GM19240 (cell line): ENCODE measurements around the gene SSU72.
"Not testable (repeated sequence)": the region's sequence is repeated elsewhere in the genome, so short reads cannot be mapped to it uniquely, and the experiment has no call there.

Experiments
- DNase-seq: peaks from one replicate; pipeline ENCODE4 v3.0.0; 2011; ENCODE audit warnings: low spot score; ENCODE audit not compliant: insufficient read length

Gene SSU72

DNA sequence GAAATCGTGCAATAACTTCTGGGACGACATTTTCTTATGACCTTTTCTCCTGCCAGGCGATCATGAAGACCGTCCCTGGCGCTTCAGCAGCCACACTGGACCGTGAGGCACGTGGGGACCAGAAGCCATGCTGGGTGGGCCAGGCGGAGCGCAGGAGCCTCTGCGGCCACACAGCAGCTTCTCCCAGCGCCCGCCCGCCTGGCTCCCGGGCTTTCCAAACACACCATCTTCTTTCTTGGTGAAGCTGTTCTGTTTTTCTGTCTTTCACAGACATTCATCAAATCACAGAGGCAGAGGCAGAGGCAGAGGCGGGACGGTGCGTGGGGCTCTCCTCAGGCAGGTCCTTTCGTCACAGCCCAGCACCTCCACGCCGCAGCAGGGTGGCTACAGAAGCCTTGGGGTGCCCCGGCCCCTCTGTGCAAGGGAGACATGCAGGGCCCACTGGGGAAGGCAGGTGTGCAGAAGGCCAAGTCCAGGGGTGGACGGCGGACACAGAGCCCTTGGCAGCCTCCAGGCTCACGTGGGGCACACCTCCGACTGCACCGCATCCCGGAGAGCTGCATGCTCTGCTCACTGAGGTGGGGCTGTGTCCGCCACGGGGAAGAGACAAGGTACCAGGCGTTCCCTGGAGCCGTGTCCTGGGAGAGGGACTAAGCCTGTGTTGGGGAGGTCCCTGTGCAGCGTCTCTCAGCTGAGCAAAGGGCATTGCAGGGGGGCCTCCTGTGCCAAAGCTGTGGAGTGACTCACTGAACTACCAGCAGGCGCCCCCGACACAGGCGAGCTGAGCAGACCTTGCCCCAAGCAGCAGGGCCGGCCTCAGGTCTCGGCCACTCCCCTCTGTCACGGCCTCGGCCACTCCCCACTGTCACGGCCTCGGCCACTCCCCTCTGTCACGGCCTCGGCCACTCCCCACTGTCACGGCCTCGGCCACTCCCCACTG, 31.6 kb downstream of the SSU72 start:
- no peak for DNase-seq

DNA sequence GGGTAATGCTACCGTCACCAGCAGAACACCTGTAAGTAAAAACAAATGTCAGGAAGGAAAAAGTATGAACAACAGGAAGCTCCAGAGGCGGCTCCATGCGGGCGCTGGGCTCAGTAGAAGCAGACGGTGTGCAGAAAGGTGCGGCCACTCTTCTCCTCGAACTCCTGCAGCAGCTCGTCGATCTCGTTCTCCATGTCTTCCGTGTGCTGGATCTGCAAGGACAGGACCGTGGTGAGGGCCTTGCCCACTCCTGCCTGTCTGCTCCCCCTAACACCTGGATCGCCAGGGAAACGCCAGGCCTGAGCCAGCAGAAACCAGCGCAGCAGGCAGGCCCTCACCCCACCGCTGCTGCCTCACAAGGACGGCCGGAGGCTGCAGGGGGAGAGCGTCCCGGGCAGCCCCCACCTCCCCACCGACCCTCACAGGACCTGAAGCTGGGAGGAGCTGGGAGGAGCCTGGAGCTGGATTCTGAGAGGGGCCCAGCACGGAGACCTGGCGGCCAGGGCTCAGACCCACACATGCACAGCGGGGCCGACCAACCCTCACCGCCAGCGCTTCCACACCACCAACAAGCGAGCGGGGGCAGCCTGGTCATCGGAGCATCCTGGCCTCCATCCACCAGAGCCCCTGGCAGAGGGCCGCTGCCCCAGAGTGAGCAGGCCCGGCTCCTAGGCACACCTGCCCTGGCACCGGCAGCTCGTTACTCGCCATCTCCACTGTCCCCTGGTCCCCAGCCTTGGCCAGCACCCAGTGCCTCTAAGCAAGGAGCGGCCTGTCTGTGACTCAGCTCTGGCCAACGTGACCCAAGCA, 32.5 kb downstream of the SSU72 start:
- no peak for DNase-seq

DNA sequence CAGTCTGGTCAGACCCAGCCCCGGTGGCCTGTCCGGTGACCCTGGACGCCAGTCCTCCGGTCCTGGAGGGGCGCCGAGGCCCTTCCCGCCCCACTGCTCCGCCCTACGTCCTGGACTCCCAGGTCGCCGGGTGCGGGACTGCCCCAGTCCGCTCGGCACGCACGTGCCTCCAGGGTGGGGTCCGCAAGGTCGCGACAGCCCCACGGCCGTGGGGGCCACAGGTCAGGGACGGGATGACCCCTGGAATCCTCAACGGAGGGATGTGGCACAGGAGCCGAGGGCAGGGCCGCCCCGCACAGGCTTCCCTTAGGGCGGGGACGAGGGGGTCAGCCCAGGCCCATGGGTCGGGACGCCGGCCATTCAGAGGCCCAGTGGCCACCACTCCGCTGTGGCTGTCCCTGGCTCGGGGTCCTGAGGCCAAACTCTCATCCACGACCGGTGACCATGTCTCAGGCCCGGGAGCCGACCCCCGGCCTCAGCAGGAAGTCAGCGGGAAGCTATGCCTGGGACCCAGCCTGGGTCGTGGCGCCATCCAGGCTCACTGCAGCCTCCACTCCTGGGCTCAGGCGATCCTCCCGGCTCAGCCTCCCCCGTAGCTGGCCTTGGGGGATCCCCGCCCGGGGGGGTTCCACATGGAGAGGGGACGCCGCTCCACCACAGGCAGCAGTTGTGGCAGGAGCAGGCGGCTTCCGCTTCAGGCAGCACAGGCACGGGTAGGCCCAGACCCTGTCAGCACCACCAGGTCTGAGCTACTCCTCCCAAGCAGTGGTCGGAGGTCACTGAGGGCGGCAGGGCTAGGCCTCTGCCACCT, 33.6 kb downstream of the SSU72 start:
- DNase-seq: no peak

DNA sequence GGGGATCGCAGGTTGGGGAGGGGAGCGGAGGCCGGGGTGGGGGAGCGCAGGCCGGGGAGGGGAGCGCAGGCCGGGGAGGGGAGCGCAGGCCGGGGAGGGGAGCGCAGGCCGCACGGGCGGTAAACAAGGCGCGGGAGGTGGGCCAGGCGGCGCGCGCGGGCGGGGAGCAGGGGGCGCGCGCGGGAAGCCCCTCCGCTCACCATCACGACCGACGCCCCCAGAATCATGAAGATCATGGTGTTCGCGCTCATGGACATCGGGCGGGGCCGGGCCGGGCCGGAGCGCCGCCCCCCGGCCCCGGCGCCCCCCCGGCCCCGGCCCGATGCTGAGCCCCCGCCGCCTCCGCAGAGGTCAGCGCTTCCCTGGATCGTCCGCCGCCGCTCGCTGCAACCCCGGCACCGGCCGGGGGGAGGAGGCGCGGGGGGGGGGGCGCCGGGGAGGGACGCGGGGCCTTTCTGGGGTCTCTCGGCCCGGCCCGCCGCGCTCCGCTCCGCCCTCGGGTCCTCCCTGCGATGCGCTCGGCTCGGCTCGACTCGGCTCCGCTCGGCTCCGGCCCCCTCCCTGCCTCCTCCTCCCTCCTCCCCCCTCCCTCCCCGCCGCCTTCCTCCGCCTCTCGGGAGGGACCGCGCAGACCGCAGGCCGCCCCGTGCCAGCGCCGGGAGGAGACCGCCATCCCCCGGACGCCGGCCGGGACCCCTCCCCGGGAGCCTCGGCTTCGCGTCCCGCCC, 34.4 kb downstream of the SSU72 start, which contains the start of gene TMEM240:
Gene TMEM240 (minus strand): TSS at position 535 of the 728 bp plus-strand sequence. CDS start 278 bp downstream, at position 257.
- DNase-seq: no peak

DNA sequence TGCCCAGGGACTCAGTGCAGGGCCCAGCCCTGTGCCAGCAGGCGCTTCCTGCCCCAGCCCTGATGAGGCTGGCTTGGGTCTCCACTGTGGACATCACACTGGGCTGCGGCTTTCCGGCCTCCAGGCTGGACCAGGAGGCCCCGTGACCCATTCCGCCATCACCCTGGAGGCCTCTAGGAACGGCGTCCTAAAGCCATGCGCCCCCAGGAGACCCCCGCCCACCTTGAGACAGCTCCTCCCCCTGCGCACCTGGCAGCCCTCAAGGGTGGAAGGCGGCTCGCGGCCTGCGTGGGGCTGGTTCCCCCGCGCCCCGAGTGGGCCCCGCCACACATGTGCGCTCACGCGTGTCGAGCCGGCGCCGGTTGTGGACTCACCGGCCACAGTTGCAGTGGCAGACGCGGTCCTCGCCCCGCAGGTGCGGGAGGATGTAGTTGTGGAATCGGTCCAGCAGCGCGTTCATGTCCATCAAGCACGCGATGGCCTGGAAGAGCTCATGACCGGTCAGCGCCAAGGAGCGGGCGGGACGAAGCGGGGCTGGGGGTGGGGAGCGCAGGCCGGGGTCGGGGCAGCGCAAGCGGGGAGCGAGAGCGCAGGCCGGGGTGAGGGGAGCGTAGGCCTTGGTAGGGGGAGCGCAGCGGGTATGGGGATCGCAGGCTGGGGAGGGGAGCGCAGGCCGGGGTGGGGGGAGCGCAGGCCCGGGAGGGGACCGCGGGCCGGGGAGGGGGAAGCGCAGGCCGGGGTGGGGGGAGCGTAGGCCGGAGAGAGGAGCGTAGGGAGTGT, 35.2 kb downstream of the SSU72 start:
- DNase-seq: no peak

DNA sequence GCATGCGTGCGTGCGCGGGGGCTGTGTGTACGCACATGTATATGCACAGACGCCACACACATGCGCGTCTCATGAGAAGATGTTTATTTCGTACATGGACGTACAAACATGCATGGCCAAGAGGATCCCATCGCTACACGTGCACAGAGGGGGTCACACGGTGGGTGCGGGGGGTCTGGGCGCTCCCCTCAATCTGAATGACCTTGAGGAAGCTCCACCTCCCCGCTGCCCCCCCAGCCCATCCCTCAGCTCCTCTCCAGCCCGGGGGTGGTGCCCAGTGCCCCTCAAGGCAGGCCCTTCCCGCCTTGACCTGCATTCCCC, 35.7 kb downstream of the SSU72 start:
- no peak for DNase-seq

DNA sequence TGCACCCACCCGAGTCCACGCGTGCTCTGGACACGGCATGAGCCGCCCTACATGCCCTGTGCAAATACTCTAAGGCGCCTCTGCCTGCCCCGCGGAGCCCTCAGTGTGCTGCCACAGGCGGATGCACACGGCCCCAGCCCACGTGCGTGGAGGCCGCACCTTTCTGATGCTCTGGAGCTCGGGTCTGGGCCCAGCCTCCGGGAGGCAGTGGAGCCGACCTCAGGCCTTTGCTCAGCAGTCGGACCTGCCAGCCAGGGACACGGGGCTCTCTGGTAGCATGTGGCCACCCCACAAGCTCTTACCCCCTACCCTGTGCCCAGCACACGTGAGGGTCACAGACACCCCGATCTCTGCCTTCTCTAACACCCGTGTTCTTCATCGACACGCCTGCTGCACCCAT, 36.3 kb downstream of the SSU72 start:
- DNase-seq: no peak

DNA sequence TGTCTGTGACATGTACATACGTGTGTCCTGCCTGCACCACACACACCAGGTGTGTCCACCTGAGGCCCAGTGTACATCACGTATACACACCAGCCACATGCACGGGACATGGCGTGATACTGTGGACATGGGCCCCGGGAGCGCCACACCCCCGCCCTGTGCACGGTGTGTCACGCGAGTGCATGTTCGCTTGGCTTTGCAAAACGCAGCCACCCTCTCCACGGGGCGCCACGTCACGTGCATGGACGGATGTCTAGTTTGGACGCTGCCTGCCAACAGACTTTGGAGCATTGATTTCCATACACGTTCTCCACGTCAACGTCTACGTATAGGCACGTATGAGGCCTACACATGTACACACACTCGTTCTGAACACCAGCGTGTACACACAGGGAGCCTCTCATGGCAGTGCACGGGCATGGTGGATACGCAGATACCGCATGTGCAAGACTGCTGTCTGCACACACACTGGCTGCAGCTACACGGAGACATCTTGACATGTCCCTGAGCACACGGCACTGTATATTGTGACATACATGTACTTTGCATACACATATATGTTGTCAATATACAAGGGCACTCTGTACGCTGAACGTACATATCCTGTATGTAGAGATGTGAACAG, 36.9 kb downstream of the SSU72 start:
- no peak for DNase-seq

DNA sequence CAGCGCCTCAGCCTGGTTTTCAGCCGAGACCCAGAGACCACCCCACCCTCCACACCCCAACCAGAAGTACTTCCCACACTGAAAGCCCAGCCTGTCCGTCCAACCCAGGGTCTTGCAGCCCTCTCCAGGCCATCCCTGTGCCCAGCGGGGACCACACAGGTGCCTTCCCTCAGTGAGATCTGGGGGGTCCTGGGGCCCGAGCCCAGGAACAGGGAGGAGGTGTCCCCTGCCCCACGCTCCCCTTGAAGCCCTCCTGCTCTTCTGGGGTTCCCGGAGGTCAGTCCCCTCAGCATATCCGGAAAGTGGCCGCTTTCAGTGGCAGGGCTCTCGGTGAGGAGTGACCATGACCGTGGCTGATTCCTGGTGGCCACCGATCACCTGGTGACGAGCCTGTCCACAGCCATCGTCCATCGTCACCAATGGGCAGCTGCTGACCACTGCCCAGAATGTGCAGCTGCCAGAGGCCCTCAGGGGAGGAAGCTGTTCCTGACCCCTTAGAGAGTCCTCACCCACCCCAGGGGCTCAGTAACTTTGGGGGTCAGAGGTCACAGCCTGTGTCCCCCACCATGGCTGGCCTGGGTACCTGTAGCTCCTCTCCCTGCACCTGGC, 37.6 kb downstream of the SSU72 start:
- DNase-seq: no peak

DNA sequence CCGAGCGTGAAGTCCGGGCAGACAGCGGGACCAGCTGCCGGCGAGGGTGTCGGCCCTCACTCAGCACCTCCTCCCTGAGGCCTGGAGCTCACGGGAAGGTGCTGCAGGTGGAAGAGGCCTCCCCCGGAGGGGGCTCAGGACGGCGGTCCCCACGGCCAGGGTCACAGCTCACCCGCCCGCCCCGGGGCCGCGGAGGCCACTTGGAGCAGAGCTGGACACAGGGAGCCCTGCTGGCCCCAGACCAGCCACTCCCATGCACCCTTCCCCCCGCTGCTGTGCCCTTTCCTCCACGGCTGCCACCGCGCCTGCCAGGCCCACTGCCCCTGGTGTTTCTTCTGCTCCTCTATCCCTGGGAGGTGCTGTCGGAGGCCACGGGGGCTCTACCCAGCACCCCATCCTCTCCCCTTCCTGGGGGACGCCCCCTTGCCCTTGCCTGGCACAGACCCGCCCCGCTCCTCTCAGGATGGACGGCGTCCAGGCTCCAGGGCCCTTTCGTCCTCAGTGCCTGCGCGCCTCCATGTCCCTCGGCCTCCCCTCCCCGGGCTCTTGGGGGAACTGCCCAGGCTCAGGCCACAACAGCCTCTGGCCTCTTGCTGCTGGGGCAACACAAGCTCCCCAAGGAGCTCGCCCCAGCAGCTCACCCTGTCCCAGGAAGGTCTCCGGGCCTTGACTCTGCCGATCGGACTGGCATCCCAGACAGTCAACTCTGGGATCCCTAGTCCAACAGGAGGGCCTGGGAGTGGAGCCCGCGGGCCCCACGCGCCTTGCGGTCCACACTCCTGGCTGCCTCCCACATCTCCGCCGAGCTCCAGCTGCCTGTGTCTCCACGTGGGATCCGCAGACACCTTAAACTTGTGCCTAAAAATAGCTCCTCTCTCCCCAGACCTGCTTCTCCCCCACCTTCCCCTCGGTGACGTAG, 38.4 kb downstream of the SSU72 start:
- DNase-seq: no peak

DNA sequence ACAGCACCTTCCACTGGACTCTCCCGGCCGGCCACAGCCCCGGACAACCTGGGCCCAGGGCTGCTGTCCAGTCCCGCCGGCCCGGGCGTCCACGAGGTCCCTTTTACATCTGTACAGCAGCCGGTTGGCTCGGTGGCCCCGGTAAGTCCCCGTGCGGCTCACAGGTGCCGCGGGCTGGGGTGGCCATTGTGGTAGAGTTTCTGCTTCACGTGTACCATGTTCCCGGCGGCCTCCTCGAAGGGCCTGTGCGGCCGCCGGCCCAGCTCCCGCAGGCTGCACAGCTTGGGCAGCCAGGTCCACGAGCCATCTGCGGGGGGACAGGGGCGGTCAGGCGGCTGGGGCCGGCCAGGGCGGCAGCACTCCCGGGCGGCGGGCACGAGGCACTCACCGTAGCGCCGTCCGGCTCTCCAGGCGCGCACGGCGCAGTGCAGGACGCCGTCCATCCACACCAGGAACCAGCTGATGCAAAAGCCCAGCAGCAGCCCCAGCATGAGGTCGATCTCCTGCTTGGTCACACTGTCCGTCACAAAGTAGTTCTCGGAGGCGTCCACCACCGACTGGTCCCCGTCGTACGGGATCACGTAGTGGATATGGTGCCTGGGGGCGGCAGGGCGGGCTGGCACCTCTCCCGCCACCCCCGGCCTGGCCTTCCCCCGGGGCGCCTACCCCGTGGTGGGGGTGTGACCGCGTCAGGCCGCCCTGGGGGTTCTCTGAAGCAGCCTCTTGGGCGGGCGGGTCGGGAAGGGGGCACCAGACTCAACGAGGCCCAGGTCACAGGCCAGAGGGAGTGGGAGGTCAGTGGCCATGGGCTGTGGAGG, 39.3 kb downstream of the SSU72 start:
- DNase-seq: no peak

DNA sequence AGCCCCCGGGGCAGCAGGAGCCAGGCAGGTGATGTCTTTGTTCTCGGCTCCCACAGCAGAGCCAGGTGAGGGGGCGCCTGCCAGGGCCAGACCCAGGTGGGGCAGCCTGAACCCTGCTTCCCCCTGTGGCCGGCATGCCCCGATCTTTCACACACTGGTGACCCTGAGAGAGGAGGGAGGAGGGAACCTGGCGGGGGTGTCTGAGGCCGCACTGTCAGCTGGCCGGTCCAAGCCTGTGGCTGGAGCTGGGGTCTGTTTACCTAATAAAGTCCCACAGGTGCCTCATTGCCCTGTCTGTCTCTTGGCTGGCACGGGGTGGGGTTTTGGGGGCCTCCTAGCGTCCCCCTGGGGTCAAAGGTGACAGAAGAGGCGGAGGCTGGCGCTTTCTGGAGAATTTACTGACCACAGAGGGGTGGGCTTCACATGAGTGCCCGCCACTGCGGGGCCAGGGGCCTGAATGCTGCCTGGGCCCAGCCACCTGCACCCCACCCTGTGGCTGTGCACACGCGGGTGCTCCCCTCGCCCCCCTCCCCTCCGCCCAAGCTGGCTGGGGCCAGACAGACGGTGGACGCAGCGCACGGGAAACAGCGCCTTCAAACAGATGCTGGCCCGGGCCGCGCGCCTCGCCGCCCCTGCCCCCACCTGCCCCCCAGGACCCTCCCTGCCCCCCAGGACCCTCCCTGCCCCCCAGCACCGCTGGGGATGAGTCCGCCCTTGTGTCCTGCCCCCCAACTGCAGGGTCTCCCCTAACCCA, 40.1 kb downstream of the SSU72 start:
- DNase-seq: no peak

DNA sequence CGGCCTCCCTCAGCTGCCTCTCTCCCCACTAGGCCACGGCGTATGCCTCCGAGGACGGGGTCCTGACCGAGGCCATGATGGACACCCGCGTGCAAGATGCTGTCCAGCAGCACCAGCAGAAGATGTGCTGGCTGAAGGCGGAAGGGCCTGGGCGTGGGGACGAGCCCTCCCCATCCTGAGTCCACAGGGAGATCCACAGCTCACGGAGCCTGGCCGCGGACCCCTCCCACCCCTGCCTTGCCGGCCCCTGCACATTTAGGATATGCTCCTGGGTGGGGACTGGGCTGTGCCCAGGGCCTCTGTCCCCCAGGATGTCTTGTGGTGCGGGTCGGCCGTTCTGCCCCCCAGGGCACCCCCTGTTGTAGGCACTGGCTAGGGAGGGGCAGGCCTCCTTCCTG, 40.8 kb downstream of the SSU72 start:
- not testable (repeated sequence) for DNase-seq

DNA sequence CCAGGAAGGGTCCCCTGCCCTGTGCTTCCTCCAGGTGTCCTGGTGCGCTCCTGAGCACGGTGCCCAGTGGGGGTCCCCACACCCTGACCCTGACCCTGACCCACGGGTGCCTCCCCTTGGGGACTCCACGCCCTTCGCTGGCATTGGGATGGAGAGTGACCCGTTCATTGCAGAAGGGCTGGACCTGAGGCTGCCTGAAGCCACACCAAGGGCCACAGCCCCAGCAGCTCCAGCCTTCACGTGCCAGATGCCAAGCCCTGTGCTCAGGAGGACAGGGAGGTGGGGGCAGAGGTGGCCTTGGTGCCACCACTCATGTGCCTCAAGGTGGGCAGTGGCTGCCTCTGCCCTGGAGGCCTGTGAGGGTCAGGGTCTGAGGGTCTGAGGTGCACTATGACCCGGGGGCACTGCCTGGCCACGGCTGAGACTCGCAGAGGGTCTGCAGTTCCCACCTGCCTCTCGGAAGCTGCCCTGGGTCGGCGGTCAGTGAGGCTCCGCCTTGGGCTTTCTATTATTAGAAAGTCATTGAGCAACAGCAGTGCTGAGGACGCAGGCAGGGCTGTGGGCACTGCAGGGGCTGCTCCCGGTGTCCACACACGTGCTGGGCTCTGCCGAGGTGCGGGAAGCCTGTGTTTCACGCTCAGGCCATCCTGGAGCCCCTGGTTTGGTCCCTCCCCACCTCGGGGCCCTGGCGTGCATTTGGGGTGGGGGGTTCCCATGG, 41.3 kb downstream of the SSU72 start:
- DNase-seq: not testable (repeated sequence)

DNA sequence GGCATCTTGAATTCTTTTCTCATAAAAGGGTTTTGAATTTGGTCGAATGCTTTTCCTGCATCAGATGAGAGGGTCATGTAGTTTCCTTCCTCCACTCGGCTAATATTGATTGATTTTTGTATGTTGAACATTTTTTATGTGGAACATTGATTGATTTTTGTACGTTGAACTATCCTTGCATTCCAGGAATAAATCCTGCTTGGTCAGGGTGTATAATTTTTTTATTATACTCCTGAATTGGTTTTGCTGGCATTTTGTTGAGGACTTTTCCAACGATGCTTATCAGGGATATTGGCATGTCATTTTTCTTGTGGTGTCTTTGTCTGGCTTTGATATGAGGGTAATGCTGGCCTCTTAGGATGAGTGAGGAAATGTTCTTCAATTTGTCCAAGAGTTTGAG, 42.7 kb downstream of the SSU72 start:
- no peak for DNase-seq

DNA sequence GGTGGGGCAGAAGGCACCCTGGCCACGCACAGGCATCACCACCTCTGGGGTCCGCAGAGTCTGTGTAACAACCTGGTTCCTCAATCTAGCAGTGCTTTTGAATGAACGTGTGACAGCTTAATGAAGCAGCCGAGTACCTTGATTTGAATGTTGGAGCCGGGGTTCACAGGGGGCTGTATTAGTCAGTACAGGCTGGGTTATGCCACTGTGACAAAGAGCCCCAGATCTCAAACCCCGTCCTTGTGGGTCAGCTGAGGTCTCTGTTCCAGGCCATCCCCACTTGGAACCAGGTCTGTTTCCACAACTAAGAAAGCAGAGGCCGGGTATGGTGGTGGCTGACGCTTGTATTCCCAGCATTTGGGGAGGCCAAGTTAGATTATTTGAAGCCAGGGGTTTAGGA, 44.7 kb downstream of the SSU72 start:
- DNase-seq: no peak
